Measurements from ENCODE around the gene TMEM171. TPM values are rescaled to one million over a fixed set of nuclear protein-coding genes. Genes with fewer than 3 reads are reported as not detected.

The TMEM171 gene
- total and polyA plus RNA-seq, 9 donors = 0.10 to 0.42 TPM; not detected in 7

DNA sequence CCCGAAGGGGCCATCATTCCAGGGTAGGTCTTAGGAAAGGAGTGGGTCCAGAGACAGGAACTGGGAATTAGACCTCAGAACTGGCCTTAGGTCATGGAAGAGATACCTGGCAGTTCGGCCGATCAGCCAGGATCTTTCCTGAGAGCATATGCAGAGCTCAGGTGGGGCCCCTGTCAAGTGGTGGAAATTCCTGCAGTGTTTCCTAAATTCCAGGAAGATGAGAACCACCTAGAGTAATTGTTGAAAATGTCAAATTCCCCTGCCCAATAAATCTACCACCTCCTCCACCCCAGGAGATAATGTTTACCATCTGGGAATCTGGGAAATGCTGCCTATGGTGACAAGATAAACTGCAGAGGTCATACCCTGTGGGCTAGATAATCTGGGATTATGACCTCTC, 14.6 kb downstream of the TMEM171 start:
- WGBS, 3 donors = 81 to 97% (median 94%) methylated on average over 3 of the region's 3 CpGs
- H3K27me3 ChIP-seq = no peaks in the 10 kb centered on the region
- TF ChIP-seq EP300 (IDR thresholded peaks at IDR 0.05) (no peak), POLR2A (IDR thresholded peaks at IDR 0.05) (no peak)
- TF ChIP-seq, protein P1, sequence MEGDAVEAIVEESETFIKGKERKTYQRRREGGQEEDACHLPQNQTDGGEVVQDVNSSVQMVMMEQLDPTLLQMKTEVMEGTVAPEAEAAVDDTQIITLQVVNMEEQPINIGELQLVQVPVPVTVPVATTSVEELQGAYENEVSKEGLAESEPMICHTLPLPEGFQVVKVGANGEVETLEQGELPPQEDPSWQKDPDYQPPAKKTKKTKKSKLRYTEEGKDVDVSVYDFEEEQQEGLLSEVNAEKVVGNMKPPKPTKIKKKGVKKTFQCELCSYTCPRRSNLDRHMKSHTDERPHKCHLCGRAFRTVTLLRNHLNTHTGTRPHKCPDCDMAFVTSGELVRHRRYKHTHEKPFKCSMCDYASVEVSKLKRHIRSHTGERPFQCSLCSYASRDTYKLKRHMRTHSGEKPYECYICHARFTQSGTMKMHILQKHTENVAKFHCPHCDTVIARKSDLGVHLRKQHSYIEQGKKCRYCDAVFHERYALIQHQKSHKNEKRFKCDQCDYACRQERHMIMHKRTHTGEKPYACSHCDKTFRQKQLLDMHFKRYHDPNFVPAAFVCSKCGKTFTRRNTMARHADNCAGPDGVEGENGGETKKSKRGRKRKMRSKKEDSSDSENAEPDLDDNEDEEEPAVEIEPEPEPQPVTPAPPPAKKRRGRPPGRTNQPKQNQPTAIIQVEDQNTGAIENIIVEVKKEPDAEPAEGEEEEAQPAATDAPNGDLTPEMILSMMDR (IDR thresholded peaks at IDR 0.05) = no peak
- intact Hi-C loops (cut with DNase I) = no loop called here
- H3K27ac ChIP-seq = no peak overlapping the region
- DNase-seq = no peak
- H3K4me1 ChIP-seq (ENCODE audit: insufficient read depth) = no peaks in the 10 kb centered on the region
- H3K36me3 ChIP-seq = no peaks in the 10 kb centered on the region
- H3K4me3 ChIP-seq = no peak overlapping the region
- H3K9me3 ChIP-seq = no peaks in the 10 kb centered on the region

DNA sequence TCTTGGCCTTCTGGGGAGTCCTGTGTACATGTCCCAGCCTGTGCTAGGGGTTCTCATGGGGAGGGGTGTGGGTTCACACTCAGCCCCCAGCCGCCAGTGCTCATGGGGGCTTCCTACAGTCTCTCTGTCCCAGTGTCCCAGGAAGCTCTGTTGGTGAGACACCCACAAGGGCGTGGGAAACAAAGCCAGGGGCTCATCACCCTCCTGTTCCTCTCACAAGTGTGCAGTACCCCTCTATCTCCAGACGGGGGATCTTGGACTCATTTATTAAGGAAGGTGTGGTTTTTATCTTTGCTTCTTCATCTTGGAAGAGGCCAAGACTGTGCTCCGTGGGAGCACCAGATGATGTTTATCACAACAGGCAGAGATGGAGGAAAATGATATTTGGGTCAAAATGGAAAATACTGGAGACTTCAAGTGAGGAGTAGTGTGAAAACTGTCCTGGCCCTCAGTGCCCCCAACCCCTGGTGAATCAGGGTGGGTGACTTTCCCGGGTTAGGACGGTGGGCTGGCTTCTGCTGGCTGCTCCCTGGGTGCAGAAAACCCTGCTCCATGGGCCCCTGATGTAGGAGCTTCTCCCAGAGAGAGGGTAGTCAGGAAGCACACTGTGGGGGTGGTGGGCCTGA, 15.2 kb downstream of the TMEM171 start:
- Histone ChIP-seq H3K27ac (no peak overlapping the region), H3K36me3 (no peaks in the 10 kb centered on the region), H3K4me1 (ENCODE audit: insufficient read depth) (no peaks in the 10 kb centered on the region), H3K9me3 (no peaks in the 10 kb centered on the region), H3K27me3 (no peaks in the 10 kb centered on the region), H3K4me3 (no peak overlapping the region)
- DNase-seq = no peak
- intact Hi-C loops (cut with DNase I) = no loop called here
- TF ChIP-seq, protein P1 (IDR thresholded peaks at IDR 0.05) = no peak
- TF ChIP-seq EP300 (IDR thresholded peaks at IDR 0.05) (no peak), POLR2A (IDR thresholded peaks at IDR 0.05) (no peak)
- 49 to 65% (median 57%) methylated on average over 6 of the region's 6 CpGs for WGBS, 3 donors

DNA sequence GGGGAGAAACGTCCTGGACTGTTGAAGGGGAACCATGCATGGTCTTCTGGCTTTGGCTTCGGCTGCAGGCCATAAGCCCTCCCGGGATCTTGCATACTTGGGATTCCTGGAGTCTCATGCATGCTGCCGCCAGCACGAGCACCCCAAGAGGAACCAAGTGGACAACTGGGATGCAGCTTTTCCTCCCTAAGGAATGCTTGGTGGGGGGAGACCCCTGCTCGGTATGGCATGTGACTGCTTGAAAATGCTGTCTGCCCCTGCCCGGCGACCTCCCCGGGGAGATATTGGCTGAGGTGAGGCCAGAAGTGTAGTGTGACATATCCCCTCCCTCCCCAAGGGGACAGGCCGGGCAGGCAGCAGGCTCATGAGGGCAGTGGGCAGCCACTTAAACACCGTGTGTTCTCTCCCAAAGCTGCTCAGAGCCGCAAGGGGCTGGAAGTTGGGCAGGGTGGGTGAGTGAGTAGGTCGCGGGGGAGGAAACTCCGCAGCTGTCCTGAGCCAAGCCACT, 15.7 kb downstream of the TMEM171 start:
- TF ChIP-seq, protein P1 (IDR thresholded peaks at IDR 0.05) = no peak
- no peak for TF ChIP-seq EP300 (IDR thresholded peaks at IDR 0.05)
- TF ChIP-seq POLR2A (IDR thresholded peaks at IDR 0.05) = no peak
- no peak overlapping the region for H3K27ac ChIP-seq
- H3K27me3 ChIP-seq = no peaks in the 10 kb centered on the region
- no peaks in the 10 kb centered on the region for H3K9me3 ChIP-seq
- 17 to 34% (median 26%) methylated on average over 15 of the region's 15 CpGs for WGBS, 3 donors
- no peaks in the 10 kb centered on the region for H3K4me1 ChIP-seq (ENCODE audit: insufficient read depth)
- intact Hi-C loops (cut with DNase I) = no loop called here
- no peak for DNase-seq
- H3K36me3 ChIP-seq = no peaks in the 10 kb centered on the region
- H3K4me3 ChIP-seq = no peak overlapping the region

DNA sequence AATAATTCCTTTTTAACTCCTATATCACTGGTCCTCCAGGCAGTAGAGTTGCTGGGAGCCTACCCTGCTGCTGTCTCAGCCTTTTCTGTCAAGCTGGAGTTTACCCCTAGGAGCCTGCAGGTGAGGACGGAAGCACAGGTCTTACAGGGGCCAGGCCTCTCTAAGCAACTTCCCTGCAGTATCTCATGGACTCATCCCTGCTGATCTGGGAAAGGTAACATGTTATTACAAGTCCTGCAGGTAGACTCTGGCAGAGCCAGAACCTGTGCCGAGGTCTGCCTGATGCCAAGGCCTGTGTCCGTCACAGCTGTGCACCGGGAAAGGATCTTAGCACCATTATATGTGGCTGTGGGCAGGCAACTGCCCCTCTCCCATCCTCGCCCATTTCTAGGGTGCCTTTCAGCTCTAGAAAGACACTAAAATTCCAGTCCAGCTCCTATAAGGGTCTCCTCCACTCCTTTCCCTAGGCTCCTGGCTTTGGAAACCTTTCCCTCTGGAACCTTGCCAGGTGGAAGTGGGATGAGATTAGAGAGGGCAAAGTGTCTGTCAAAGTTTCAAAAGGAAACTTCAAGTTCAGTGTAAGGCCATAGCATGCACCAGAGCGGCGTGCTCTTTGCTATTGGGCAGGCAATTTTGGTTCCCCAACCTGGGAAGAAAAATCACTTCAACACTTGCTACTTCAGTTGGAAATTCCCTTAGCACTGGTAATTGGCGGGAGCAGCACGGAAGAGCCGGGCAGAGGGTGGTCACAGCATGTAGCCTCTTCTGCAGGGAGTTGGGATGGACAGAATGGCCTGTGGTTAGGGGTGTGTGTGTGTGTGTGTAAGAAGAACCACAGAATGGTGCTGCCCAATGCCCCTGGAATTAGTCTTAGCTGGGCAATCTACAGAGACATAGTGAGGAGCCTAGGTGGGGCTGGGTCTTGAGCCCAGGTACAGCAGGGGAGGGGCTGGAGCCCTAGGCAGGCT, 17.5 kb downstream of the TMEM171 start:
- H3K9me3 ChIP-seq = no peaks in the 10 kb centered on the region
- H3K36me3 ChIP-seq = no peaks in the 10 kb centered on the region
- H3K4me1 ChIP-seq (ENCODE audit: insufficient read depth) = no peaks in the 10 kb centered on the region
- H3K27ac ChIP-seq = no peak overlapping the region
- intact Hi-C loops (cut with DNase I) = no loop called here
- H3K27me3 ChIP-seq = no peaks in the 10 kb centered on the region
- TF ChIP-seq EP300 (IDR thresholded peaks at IDR 0.05) = no peak
- TF ChIP-seq POLR2A (IDR thresholded peaks at IDR 0.05) = no peak
- TF ChIP-seq, protein P1 (IDR thresholded peaks at IDR 0.05) = no peak
- DNase-seq = no peak
- H3K4me3 ChIP-seq = no peak overlapping the region
- 88 to 93% (median 90%) methylated on average over 10 of the region's 10 CpGs for WGBS, 3 donors

Measured in ovary (tissue), 9 donors.